ENCODE results near the gene ZFHX3. TPM values are rescaled to one million over a fixed set of nuclear protein-coding genes. Genes with fewer than 3 reads are reported as not detected.

ZFHX3 gene
- total and polyA plus RNA-seq, 11 donors: 3.8 to 21.6 (median 13.6) TPM

DNA sequence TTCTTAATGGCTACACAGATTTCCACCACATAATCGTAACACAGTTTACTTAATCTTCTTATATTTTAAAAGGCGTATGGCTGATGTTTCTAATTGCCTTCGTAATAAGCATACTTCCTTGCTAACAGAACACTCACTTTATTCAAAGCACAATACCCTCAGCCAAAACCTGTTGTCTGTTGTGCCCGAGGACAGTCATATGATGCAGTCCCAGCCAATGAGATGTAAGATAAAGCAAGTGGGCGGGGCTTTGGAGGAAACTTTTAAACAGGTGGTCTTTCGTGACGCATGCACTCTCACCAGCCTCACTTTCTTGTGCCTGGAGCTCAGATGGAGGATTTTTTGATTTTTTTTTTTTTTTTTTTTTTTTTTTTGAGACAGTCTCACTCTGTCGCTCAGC is 174.1 kb downstream of the ZFHX3 start:
- 95 to 98% (median 97%) methylated on average over 8 of the region's 8 CpGs for WGBS, 4 donors
- TF ChIP-seq POLR2A (IDR thresholded peaks at IDR 0.05): no peak
- TF ChIP-seq, protein P1, sequence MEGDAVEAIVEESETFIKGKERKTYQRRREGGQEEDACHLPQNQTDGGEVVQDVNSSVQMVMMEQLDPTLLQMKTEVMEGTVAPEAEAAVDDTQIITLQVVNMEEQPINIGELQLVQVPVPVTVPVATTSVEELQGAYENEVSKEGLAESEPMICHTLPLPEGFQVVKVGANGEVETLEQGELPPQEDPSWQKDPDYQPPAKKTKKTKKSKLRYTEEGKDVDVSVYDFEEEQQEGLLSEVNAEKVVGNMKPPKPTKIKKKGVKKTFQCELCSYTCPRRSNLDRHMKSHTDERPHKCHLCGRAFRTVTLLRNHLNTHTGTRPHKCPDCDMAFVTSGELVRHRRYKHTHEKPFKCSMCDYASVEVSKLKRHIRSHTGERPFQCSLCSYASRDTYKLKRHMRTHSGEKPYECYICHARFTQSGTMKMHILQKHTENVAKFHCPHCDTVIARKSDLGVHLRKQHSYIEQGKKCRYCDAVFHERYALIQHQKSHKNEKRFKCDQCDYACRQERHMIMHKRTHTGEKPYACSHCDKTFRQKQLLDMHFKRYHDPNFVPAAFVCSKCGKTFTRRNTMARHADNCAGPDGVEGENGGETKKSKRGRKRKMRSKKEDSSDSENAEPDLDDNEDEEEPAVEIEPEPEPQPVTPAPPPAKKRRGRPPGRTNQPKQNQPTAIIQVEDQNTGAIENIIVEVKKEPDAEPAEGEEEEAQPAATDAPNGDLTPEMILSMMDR (IDR thresholded peaks at IDR 0.05): no peak
- no peaks in the 10 kb centered on the region for H3K9me3 ChIP-seq
- no peak for ATAC-seq
- no peak for DNase-seq
- intact Hi-C loops (cut with DNase I): no loop called here
- H3K36me3 ChIP-seq: no peaks in the 10 kb centered on the region
- H3K4me3 ChIP-seq: no peak overlapping the region
- H3K27ac ChIP-seq: no peak overlapping the region
- H3K27me3 ChIP-seq: no peaks in the 10 kb centered on the region
- H3K4me1 ChIP-seq: peaks cover 0 to 56% (median 38%) of the 10 kb centered on the region in 12 donors

- 71 to 78% (median 74%) methylated on average over 5 of the region's 5 CpGs for WGBS, 4 donors
- no peak overlapping the region for H3K27ac ChIP-seq
- no peaks in the 10 kb centered on the region for H3K36me3 ChIP-seq
- no peak overlapping the region for H3K4me3 ChIP-seq
- intact Hi-C loops (cut with DNase I): no loop called here
- H3K9me3 ChIP-seq: no peaks in the 10 kb centered on the region
- DNase-seq: no peak
- no peak for ATAC-seq
- H3K4me1 ChIP-seq: peaks cover 0 to 53% (median 30%) of the 10 kb centered on the region in 12 donors
- H3K27me3 ChIP-seq: no peaks in the 10 kb centered on the region
- no peak for TF ChIP-seq POLR2A (IDR thresholded peaks at IDR 0.05)
- TF ChIP-seq, protein P1 (IDR thresholded peaks at IDR 0.05): no peak
Measured at GRCh38 chr16:72873044-72873443, 174.9 kb downstream of the ZFHX3 start.

GRCh38 chr16:72865835-72866234 is 182.1 kb downstream of the ZFHX3 start:
- 84 to 92% (median 88%) methylated on average over 7 of the region's 7 CpGs for WGBS, 4 donors
- DNase-seq (no peak), ATAC-seq (no peak)
- H3K36me3 ChIP-seq: peaks cover 0 to 2% (median 0%) of the 10 kb centered on the region in 9 donors
- no peaks in the 10 kb centered on the region for H3K9me3 ChIP-seq
- TF ChIP-seq POLR2A (IDR thresholded peaks at IDR 0.05): no peak
- TF ChIP-seq, protein P1 (IDR thresholded peaks at IDR 0.05): no peak
- H3K4me3 ChIP-seq: no peak overlapping the region
- H3K27ac ChIP-seq: no peak overlapping the region
- intact Hi-C loops (cut with DNase I): no loop called here
- H3K27me3 ChIP-seq: no peaks in the 10 kb centered on the region
- H3K4me1 ChIP-seq: peaks cover 0 to 23% (median 4%) of the 10 kb centered on the region in 12 donors

DNA sequence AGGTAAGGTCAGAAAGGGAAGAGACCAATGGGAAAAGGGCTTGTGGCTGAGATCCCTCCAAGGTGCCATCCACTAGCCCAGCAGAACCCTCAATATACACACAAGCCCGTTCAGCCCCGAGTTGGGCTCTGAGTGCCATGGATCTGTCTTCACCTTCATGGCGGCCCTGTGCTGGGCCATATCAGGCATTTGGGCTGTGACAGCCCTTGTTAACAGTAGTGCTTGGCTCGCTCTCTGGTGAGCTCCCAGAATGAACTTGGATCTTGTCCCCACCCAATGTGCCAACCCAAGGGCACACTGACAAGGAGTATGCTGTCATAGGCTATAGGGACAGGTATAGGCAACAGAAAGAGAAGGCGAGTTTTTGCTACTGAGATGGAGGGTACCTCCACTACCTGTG is 182.7 kb downstream of the ZFHX3 start:
- peak; percentile 54 to 89 (median 74) for ATAC-seq

More for the DNA sequence above, 182.7 kb downstream of the ZFHX3 start:
- no peaks in the 10 kb centered on the region for H3K27me3 ChIP-seq
- no peak for TF ChIP-seq POLR2A (IDR thresholded peaks at IDR 0.05)
- H3K4me3 ChIP-seq: no peak overlapping the region
- WGBS, 4 donors: 54 to 96% (median 87%) methylated on average over 5 of the region's 5 CpGs
- peaks cover 0 to 2% (median 0%) of the 10 kb centered on the region in 9 donors for H3K36me3 ChIP-seq
- H3K4me1 ChIP-seq: peaks cover 0 to 27% (median 4%) of the 10 kb centered on the region in 12 donors
- intact Hi-C loops (cut with DNase I): no loop called here
- no peak overlapping the region for H3K27ac ChIP-seq
- no peaks in the 10 kb centered on the region for H3K9me3 ChIP-seq
- DNase-seq: no peak

Data from heart left ventricle (tissue), 16 donors.